HFF-Myc (cell line): Measurements from ENCODE around the gene TSC1.

Source experiments
- DNase-seq: peaks from one replicate; pipeline ENCODE4 v3.0.0-alpha.2; 2011; ENCODE audit warnings: low read depth; ENCODE audit errors: extremely low read depth
- H3K4me3 ChIP-seq: replicated peaks from 2 replicates; pipeline ENCODE4 v1.5.1; 2011; ENCODE audit warnings: low read depth, mild to moderate bottlenecking, control low read depth, low read length
- TF ChIP-seq, protein P1 (sequence below): IDR thresholded peaks from 2 replicates; pipeline ENCODE4 v1.5.1; 2012; ENCODE audit warnings: mild to moderate bottlenecking, low read depth, low read length, control low read depth; ENCODE audit errors: missing control alignments

The TSC1 gene

GRCh38 chr9:132988244-132989013 lies 44.0 kb upstream of the TSC1 start:
- TF ChIP-seq, protein P1, sequence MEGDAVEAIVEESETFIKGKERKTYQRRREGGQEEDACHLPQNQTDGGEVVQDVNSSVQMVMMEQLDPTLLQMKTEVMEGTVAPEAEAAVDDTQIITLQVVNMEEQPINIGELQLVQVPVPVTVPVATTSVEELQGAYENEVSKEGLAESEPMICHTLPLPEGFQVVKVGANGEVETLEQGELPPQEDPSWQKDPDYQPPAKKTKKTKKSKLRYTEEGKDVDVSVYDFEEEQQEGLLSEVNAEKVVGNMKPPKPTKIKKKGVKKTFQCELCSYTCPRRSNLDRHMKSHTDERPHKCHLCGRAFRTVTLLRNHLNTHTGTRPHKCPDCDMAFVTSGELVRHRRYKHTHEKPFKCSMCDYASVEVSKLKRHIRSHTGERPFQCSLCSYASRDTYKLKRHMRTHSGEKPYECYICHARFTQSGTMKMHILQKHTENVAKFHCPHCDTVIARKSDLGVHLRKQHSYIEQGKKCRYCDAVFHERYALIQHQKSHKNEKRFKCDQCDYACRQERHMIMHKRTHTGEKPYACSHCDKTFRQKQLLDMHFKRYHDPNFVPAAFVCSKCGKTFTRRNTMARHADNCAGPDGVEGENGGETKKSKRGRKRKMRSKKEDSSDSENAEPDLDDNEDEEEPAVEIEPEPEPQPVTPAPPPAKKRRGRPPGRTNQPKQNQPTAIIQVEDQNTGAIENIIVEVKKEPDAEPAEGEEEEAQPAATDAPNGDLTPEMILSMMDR, result no peak
- DNase-seq, result no peak
- no peak overlapping the region for H3K4me3 ChIP-seq

DNA sequence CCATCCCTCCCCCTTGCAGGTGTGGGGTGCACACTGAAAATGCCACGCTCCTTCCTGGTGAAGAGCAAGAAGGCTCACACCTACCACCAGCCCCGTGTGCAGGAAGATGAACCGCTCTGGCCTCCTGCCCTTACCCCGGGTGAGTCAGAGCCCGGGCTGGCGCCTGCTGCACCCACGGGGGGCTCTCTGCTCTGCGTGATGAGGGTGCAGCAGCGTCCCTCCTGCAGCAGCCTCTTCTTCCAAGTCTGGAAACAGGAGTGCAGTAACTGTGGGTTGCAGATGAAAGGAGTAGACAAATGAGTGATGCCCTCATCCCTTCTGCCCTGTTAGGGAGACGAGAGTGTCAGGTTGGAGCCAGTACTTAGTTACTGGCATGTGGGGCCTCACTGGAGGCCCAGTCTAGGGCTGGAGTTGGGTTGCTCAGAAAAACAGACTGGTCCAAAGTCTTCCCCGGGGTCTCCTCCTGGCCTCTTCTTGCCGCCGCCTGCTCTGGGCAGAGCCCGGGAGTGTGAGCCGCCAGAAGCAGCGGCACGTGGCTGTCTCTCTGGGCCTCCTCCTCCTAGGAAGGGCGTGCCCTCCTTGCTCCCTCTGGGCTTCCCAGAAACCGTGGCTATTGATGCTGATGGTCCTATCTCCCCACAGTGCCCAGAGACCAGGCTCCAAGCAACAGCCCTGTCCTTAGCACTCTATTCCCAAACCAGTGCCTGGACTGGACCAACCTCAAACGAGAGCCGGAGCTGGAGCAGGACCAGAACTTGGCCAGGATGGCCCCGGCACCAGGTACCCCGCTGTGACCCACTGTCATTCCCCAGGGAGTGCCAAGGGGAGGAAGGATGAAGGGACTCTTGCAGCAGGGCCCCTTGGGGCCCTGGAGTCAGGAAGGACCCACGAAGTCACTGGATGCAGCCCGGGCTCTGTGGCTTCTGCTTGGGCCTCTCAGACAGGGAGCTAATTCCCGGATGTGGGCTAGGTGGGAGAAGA lies 42.5 kb upstream of the TSC1 start:
- H3K4me3 ChIP-seq, result no peak overlapping the region
- TF ChIP-seq, protein P1, result no peak
- no peak for DNase-seq

DNA sequence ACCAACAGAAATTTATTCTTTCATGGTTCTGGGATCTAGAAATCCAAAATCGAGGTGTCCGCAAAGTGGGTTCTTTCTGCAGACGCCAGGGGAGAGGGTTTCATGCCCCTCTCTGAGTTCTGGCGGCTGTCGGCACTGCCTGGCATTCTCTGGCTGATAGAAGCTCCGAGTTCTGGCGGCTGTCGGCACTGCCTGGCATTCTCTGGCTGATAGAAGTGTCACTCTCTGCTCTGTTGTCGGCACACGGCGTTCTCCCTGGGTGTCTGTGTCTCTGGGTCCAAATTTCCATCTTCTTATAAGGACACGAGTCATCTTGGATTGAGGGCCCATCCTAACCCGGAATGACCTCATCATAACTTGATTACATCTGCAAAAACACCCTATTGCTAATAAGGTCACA lies 41.7 kb upstream of the TSC1 start:
- DNase-seq, result no peak
- TF ChIP-seq, protein P1, result no peak
- H3K4me3 ChIP-seq, result no peak overlapping the region

GRCh38 chr9:132985489-132985888 lies 41.1 kb upstream of the TSC1 start:
- H3K4me3 ChIP-seq, result no peak overlapping the region
- TF ChIP-seq, protein P1, result no peak
- DNase-seq, result no peak

DNA sequence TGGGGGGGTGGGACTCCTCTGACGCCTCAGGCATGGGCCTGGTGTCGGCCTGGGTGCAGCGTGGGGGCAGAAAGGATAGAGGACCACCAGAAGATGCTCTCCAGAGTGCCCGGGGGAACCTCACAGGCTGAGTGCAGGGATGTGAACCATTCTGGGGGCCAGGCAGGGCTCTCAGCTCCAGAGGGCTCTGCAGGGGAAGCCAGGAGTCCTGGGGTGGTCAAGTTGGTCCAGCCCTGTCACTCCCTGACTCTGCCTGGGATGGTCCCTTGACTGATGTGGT lies 40.6 kb upstream of the TSC1 start:
- no peak for DNase-seq
- H3K4me3 ChIP-seq, result no peak overlapping the region
- TF ChIP-seq, protein P1, result no peak

- no peak overlapping the region for H3K4me3 ChIP-seq
- TF ChIP-seq, protein P1, result no peak
- no peak for DNase-seq
Observed at GRCh38 chr9:132984202-132985070, 40.0 kb upstream of the TSC1 start.
